Activated T-cell treated with anti-CD3 and anti-CD28 coated beads for 24 hours (primary cell): ENCODE measurements around the gene EHBP1L1.

Source experiments
- DNase-seq: peaks from one replicate; pipeline ENCODE4 v3.0.0-alpha.2; 2020; ENCODE audit warnings: low read depth

The EHBP1L1 gene

GRCh38 chr11:65546217-65546958 is 29.5 kb upstream of the EHBP1L1 start:
- peak; percentile 97 for DNase-seq

- no peak for DNase-seq
These were observed 28.3 kb upstream of the EHBP1L1 start for GRCh38 chr11:65547446-65548125.

GRCh38 chr11:65548395-65548794 is 27.5 kb upstream of the EHBP1L1 start:
- no peak for DNase-seq

- DNase-seq, result no peak
These were observed 26.8 kb upstream of the EHBP1L1 start for GRCh38 chr11:65549096-65549495.

DNA sequence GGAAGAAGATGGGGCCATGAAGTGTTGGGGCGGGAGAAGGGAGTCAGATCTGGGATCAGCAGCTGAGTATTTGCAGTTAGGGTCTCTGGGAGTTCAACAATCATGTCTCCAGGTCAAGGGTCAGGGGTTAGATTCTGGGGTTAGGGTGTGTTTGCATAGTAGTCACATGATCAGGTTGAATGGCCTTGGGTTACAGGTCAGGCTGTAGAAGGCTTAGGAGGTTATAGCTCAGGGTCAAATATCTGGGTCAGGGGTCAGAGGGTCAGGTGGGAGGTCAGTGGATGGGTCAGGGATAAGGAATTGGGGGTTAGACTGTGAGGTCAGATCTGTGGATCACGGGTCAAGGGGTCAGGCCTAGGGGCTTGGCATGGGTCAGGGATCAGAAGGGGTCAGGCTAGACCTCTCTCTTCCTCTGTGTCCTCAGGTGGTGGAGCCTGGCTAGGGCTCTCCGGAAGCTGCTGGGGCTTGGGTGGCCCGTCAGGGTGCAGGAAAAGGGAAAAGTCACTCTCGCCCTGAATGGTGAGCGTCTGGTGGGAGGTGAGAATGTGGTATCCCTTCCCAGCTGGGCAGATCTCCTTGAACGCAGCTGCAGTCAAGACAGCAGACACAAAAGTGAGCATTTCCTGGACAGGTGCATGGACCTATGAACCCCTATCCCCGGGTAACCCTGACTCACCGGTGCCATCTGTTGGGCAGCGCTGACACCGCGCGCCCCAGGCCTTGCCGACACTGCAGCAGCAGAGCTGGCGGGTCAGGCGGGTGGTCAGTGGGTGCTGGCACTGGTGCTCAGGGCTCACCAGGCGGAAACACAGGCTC is 24.1 kb upstream of the EHBP1L1 start:
- DNase-seq, result no peak

DNA sequence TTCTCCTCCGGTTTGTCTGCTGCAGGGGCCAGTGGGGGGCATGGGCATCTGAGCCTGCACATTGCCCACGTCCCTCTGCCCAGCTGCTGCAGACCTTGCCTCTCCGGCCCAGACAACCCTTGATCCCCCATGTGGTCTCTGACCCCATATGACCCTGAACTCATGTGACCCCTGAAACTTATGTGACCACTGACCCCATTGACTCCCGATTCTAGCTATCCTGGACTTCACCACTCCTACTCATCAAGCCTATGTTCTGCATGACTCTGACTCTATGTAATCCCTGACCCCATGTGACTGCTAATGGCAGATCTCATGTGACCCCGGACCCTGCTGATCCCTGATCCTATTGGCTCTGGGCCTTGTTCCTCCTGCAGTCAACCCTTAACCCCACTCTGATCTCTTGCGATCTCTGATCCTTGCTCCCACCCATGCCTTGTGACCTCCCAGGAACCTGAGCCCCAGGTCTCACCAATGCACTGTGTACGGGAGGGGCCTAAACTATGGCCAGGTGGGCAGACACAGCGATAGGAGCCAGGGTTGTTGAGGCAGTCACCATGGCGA is 23.4 kb upstream of the EHBP1L1 start:
- no peak for DNase-seq

DNA sequence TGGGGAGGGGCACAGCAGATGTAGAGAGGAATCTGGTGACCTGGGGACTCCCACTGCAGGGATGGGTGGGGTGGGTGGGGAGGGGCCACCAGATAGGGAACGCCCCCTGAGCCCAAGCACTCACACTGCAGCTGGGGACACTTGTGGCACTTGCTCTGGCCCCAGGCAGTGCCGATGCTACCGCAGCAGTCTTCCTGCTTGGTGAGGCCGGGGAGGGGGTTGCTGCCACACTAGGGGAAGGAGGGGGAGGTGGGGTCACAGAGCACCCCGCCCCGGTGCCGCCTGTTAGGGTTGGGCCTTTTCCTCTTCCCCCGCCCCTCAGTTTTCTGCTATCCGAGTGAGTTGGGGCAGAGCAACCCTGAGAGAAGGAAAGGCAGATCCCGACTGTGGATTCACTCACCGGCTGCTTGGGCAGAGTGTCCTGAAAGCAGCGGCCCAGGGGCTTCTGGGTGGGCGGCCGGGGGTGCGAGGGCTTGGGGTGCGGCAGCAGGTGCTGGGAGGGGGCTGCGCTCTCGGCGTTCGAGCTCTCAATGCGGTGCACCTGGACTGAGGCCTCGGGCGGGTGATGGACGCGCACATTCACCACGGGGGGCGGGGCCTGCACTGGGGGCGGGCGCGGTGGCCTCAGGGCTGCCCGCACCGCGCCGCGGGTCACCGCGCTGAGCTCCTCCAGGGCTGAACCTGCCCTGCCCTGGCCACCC is 22.4 kb upstream of the EHBP1L1 start:
- DNase-seq, result peak; percentile 46

GRCh38 chr11:65554057-65554818 is 21.6 kb upstream of the EHBP1L1 start:
- no peak for DNase-seq

DNA sequence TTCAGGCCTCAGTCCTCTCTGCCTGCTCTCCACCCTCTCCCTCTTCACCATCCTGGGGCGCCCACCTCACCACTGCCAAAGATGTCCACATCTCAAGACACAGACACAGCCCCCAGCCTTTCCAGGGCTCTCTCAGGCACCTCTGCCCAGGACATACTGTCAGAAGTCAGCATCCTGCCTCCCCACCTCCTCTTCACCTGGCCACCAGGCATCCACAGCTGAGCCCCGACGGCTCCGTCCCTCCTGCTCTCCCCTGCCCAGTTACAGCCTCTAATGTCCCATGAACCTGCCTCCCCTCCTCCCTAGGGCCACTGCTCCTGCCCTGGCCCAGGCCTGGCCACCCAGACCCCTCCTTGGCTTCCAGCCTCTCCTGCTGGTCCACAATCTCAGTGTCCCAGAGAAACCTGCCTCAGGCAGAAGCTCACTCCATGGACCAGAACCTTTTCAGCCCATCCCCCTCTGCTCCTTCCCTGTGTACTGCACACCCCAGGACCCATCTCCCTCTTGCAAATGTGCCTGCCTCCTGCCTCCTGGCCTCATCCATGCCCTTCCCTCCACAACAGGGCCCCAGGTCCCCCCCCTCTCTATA is 20.9 kb upstream of the EHBP1L1 start:
- DNase-seq, result no peak

DNA sequence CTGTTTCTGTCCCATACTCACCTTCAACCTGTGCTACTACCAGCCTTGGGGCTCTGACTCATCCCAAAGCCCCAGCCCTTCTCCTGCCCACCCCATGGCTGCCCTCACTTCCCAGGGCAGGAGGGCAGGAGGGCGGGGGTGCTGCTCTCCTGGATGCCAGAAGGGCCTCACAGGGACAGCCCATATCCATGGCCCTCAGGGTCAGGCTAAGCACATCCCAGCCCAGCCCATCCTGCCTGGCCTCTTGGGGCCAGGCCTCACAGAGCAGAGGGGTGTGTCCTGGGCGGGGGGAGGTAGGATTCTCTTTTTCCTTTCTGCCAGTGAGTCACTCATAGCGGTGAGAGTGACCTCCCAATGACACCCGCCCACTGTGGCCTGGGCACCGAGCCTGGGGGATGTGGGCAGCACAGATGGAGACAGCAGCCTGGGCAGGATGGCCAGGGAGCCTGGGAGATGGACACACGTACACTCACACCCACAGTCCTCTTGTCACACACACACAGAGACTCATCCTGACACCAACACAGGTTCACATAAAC is 20.1 kb upstream of the EHBP1L1 start:
- no peak for DNase-seq

DNA sequence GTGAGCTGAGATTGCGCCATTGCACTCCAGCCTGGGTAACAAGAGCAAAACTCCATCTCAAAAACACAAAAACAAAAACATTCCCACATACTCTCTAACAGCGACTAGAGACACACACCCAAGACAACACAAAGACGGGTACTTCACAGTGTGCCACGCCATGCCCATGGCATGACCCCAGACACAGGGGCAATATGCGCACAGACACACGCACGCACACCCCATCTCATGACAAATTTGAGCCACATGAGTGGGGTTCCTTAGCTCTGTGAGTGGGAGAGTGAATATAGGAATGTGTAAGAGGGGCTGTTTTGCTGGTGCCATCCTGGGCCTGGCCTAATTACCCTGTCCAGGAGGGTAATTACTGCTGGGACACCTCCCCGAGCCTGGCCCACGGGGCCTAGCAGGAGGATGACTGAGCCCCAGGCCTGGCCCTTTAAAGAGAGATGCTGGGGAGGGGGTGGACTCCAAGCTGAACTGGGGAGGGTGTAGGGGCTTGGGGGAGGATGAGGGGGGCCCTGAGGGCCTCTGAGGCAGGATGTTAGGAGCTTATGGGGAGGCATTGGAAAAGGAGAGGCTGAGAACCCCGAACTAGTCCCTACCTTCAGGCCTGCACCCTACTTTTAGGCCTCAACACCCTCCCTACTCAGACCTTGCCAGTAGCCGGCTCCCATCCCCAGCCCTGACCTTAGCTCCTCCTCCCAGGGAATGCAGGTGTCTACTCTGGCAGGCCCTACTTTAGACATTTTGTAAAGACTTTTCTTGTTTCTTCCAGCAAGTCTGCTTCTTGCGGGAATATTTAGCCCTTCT is 19.2 kb upstream of the EHBP1L1 start:
- DNase-seq, result no peak

DNA sequence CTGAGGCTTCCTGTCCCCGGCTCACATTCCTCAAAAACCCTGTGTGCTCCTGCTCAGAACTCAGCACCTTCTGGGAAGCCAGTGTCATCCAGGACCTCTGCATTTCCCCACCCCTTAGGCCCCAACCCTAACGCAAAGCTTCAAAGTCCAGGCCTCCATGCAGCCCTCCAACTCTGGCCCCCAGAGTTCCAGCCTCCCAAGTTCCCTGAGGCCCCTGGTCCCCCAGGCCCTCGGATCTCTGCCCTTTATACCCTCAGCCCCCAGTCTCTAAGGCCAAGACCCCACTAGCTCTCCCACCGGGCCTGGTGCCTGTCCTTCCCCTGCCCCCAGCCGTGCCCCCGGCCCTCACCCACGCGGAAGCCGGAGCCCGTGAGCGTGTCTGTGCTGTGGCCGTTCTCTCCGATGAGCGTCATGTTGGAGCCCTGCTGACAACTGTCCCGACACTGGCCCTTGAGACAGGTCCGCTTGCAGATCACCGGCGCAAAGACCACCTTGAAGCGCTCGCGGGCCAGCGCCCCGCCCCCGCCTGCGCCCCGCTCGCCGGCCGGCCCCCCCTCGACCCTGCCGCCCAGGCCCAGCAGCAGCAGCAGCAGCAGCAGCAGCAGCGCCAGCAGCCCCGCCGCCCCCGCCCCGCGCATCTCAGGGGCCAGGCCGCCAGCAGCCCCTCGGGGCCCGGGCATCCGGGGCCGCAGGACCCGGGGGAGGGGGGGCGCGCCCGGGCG is 18.4 kb upstream of the EHBP1L1 start:
- no peak for DNase-seq

DNA sequence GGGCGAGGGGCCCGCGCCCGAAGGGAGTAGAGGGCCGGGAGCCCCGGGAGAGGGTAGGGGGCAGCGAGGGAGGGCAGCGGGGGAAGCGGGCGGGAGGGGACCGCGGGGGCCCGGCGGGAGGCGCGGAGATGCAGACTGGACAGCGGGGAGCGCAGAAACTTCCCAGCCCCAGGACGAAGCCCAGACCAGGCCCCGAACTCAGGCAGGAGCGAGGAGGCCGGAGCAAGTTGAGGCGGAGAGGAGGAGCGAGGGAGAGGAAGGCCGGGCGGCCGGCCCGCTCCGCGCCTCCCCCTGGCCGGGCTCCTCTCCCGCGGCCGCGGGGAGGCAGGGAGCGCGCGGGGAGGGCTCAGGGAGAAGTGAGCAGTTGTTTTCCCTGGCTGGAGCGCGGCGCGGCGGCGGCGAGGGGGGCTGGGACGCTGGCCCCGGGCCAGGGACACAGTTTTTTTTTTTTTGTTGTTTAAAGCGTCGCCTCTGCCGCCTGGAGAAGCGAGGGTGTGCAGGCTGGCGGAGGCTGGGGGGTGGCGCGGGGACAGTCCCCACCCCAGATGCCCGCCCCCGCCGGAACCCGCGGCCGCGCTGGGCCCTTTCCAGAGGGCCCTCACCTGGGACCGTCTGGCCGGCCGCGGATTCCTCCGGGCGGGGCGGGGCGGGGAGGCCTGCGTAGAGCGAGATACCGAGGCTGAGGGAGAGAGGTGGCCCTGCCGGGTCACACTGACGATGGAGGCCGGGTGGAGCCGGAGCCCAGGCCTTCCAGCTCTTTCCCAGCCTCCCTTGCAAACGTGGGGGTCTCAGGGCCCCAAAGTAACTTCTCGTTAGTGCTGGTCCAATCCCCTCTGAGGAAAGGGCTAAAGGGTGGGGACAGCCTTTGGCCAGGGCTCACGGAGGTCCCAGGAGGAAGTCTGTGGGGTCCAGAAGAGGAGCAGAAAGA is 17.6 kb upstream of the EHBP1L1 start, which contains the start of gene LTBP3:
Gene LTBP3 (minus strand): TSS at position 358 of the 928 bp plus-strand sequence. CDS start 400 bp downstream, outside the sequence.
- no peak for DNase-seq

DNA sequence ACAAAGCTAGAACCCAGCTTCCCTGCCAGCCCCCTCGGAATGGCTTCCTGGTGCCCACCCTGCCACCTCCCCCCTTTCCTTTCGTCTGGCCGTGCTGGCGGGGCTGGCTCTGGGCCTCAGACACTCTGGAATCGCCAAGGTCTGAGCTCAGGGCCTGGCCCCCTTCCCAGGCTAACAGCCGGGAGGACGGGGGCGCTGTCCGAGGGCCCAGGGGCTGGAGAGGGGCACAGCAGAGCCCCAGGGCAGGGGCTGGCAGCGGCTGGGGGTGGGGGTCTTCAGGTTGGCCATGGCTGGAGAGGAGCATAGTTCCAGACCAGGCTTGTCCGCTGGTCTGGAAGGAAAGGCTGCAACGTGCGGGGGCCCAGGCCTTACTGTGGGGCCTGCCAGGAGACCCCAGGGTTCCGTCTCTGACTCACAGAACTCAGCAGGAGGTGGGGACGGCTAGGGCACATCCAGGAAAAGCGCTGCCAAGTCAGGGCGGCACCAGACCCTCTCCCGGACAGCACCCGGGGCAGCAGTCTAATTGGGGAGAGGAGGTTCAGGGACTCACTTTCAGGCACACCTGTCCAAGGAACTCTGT is 16.8 kb upstream of the EHBP1L1 start:
- no peak for DNase-seq

- no peak for DNase-seq
These were observed 16.3 kb upstream of the EHBP1L1 start for GRCh38 chr11:65559535-65559934.

GRCh38 chr11:65559951-65560537 is 15.8 kb upstream of the EHBP1L1 start:
- DNase-seq, result no peak
